Measurements from ENCODE around the gene TRPV4. TPM values are rescaled to one million over a fixed set of nuclear protein-coding genes. Genes with fewer than 3 reads are reported as not detected.

Gene TRPV4
- total RNA-seq, 2 experiments from 2014 or later = 2.1 TPM; not detected in 1

DNA sequence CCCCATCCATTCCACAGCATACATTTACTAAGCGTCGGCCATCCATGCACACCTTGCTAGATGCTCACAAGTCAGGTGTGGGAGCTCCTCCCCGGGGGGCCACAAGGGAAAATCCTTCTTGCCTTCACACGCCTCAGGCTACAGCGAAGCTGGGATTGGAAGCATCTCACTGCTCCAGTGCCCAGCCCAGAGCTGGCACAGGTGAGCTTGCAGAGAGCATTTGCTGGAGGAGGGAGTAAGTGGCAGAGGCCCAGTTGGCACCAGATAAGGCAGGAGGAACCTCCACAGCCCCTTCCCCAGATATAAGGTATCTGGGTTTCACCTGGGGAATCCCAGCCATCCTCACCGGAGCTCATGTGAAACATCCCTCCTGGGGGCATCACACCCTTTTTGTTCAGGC is 1.8 kb downstream of the TRPV4 start:
- Histone ChIP-seq H3K4me2 (ENCODE audit: low read length) (no peak overlapping the region), H3K4me1 (ENCODE audit: insufficient read depth, low read length, poor library complexity, severe bottlenecking) (no peaks in the 10 kb centered on the region), H3K79me2 (ENCODE audit: insufficient read depth, low read depth, low read length) (no peaks in the 10 kb centered on the region), H3K27ac (ENCODE audit: low read depth, low read length, poor library complexity, severe bottlenecking) (no peak overlapping the region), H2AFZ (ENCODE audit: low read length) (no peak overlapping the region), H3K9me2 (ENCODE audit: insufficient read depth, low read length) (no peaks in the 10 kb centered on the region), H3K36me3 (ENCODE audit: insufficient read depth, low read length) (no peaks in the 10 kb centered on the region), H3K9me3 (ENCODE audit: low read length) (no peaks in the 10 kb centered on the region), H3K4me3 (ENCODE audit: low read depth, low read length, poor library complexity, severe bottlenecking) (no peak overlapping the region), H4K20me1 (ENCODE audit: insufficient read depth, low read length) (no peaks in the 10 kb centered on the region)
- ChIA-PET CTCF (ENCODE audit: unreplicated experiment) (no interaction called here), POLR2A (no interaction called here)
- TF ChIP-seq, protein P1, sequence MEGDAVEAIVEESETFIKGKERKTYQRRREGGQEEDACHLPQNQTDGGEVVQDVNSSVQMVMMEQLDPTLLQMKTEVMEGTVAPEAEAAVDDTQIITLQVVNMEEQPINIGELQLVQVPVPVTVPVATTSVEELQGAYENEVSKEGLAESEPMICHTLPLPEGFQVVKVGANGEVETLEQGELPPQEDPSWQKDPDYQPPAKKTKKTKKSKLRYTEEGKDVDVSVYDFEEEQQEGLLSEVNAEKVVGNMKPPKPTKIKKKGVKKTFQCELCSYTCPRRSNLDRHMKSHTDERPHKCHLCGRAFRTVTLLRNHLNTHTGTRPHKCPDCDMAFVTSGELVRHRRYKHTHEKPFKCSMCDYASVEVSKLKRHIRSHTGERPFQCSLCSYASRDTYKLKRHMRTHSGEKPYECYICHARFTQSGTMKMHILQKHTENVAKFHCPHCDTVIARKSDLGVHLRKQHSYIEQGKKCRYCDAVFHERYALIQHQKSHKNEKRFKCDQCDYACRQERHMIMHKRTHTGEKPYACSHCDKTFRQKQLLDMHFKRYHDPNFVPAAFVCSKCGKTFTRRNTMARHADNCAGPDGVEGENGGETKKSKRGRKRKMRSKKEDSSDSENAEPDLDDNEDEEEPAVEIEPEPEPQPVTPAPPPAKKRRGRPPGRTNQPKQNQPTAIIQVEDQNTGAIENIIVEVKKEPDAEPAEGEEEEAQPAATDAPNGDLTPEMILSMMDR (conservative IDR thresholded peaks at IDR 0.05; ENCODE audit: low read length) = no peak
- no peak for TF ChIP-seq EZH2phosphoT487 (IDR thresholded peaks at IDR 0.05; ENCODE audit: borderline replicate concordance, low read depth, low read length)
- BruUV-seq (replicated peaks) = no TSS peak
- no peak for DNase-seq (ENCODE audit: low spot score)
- intact Hi-C loops (cut with micrococcal nuclease; ENCODE audit: unreplicated experiment) = no loop called here

DNA sequence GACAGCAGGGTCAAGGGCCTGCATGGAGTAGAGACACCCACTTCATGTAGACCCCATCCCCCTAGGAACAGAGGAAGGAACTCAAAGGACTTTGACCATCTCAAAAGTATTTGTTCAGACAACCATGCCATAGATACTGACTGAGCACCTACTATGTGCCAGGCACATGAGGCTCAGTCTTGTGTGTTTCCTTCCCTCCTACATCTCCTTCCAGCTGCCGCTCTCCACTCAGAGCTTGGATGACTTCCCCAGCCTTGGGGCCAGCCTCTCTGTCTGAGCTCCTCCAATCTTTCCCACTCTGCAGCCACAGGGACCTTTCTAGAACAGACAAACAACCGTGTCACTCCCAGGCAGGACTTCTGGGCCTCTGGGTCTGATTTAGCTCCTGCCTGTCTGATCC is 2.5 kb downstream of the TRPV4 start:
- Histone ChIP-seq H2AFZ (ENCODE audit: low read length) (no peak overlapping the region), H3K27ac (ENCODE audit: low read depth, low read length, poor library complexity, severe bottlenecking) (no peak overlapping the region), H3K79me2 (ENCODE audit: insufficient read depth, low read depth, low read length) (no peaks in the 10 kb centered on the region), H3K4me2 (ENCODE audit: low read length) (no peak overlapping the region), H4K20me1 (ENCODE audit: insufficient read depth, low read length) (no peaks in the 10 kb centered on the region), H3K36me3 (ENCODE audit: insufficient read depth, low read length) (no peaks in the 10 kb centered on the region), H3K9me3 (ENCODE audit: low read length) (no peaks in the 10 kb centered on the region), H3K4me3 (ENCODE audit: low read depth, low read length, poor library complexity, severe bottlenecking) (no peak overlapping the region), H3K9me2 (ENCODE audit: insufficient read depth, low read length) (no peaks in the 10 kb centered on the region), H3K4me1 (ENCODE audit: insufficient read depth, low read length, poor library complexity, severe bottlenecking) (no peaks in the 10 kb centered on the region)
- CTCF ChIA-PET (ENCODE audit: unreplicated experiment) = no interaction called here
- TF ChIP-seq EZH2phosphoT487 (IDR thresholded peaks at IDR 0.05; ENCODE audit: borderline replicate concordance, low read depth, low read length) = no peak
- TF ChIP-seq, protein P1 (conservative IDR thresholded peaks at IDR 0.05; ENCODE audit: low read length) = no peak
- DNase-seq (ENCODE audit: low spot score) = no peak
- intact Hi-C loops (cut with micrococcal nuclease; ENCODE audit: unreplicated experiment) = no loop called here
- BruUV-seq (replicated peaks) = no TSS peak
- POLR2A ChIA-PET = no interaction called here

DNA sequence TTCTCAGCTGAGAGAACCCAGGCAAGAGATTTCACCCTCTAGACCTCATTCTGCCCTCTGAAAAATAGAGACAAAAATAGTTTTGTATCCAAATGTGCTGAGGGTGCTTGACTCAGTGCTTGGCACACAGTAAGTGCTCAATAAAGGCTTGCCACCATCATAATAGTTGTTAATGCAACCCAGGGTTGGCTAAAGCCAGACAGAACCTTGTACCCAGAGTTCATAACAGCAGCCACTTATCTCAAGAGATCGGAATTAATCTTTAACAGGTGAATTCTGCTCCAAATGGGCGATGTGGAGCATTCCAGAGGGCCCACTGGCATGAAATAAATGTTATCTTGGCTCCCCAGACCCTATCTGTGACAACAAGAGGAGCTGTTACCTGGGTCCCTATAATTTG is 2.9 kb downstream of the TRPV4 start:
- no peak for TF ChIP-seq EZH2phosphoT487 (IDR thresholded peaks at IDR 0.05; ENCODE audit: borderline replicate concordance, low read depth, low read length)
- TF ChIP-seq, protein P1 (conservative IDR thresholded peaks at IDR 0.05; ENCODE audit: low read length) = no peak
- Histone ChIP-seq H3K36me3 (ENCODE audit: insufficient read depth, low read length) (no peaks in the 10 kb centered on the region), H3K4me2 (ENCODE audit: low read length) (no peak overlapping the region), H3K9me3 (ENCODE audit: low read length) (no peaks in the 10 kb centered on the region), H4K20me1 (ENCODE audit: insufficient read depth, low read length) (no peaks in the 10 kb centered on the region), H3K4me3 (ENCODE audit: low read depth, low read length, poor library complexity, severe bottlenecking) (no peak overlapping the region), H2AFZ (ENCODE audit: low read length) (no peak overlapping the region), H3K4me1 (ENCODE audit: insufficient read depth, low read length, poor library complexity, severe bottlenecking) (no peaks in the 10 kb centered on the region), H3K9me2 (ENCODE audit: insufficient read depth, low read length) (no peaks in the 10 kb centered on the region), H3K27ac (ENCODE audit: low read depth, low read length, poor library complexity, severe bottlenecking) (no peak overlapping the region), H3K79me2 (ENCODE audit: insufficient read depth, low read depth, low read length) (no peaks in the 10 kb centered on the region)
- POLR2A ChIA-PET = no interaction called here
- no peak for DNase-seq (ENCODE audit: low spot score)
- intact Hi-C loops (cut with micrococcal nuclease; ENCODE audit: unreplicated experiment) = no loop called here
- CTCF ChIA-PET (ENCODE audit: unreplicated experiment) = no interaction called here
- no TSS peak for BruUV-seq (replicated peaks)

All from OCI-LY7 (cell line).